T47D (cell line): ENCODE results near the gene EMC1.
"Not testable (repeated sequence)": the region's sequence is repeated elsewhere in the genome, so short reads cannot be mapped to it uniquely, and the experiment has no call there.

ENCODE experiments used
- DNase-seq, 2 experiments: peaks; one replicate each; pipeline versions ENCODE4 v3.0.0 to v3.0.0-alpha.2; 2011 to 2012; ENCODE audit warnings: low read depth in 1 of 2, low spot score in 1 of 2
- JUND ChIP-seq: IDR thresholded peaks from 2 replicates; pipeline ENCODE4 v1.6.1; 2012; ENCODE audit warnings: low read depth
- in situ Hi-C: cut with HindIII; loops from 2 replicates; pipeline ENCODE4 v1.10.0; 2016; ENCODE audit warnings: low sequenced_read_pairs, low pct_unique_long_range_greater_than_20kb

Gene EMC1

GRCh38 chr1:19186001-19186400 is 65.3 kb downstream of the EMC1 start:
- in situ Hi-C loops, result no loop called here
- DNase-seq, result no peak
- TF ChIP-seq JUND, result no peak

- TF ChIP-seq JUND, result no peak
- in situ Hi-C loops, result no loop called here
- no peak for DNase-seq
These were observed 69.1 kb downstream of the EMC1 start for GRCh38 chr1:19182223-19182622.

- in situ Hi-C loops, DNase-seq: not testable (repeated sequence)
These were observed 71.1 kb downstream of the EMC1 start for GRCh38 chr1:19180265-19180657.

GRCh38 chr1:19179597-19180264 is 71.6 kb downstream of the EMC1 start:
- in situ Hi-C loops, result no loop called here
- no peak for TF ChIP-seq JUND
- peak in 1 of 2 experiments; percentile 59 for DNase-seq

GRCh38 chr1:19178734-19179398 is 72.5 kb downstream of the EMC1 start:
- no peak for TF ChIP-seq JUND
- in situ Hi-C loops, result no loop called here
- no peak for DNase-seq

- DNase-seq, result no peak
- in situ Hi-C loops, result no loop called here
- TF ChIP-seq JUND, result no peak
These were observed 73.5 kb downstream of the EMC1 start for GRCh38 chr1:19177811-19178210.

GRCh38 chr1:19169642-19170041 is 81.7 kb downstream of the EMC1 start:
- no peak for TF ChIP-seq JUND
- in situ Hi-C loops, result no loop called here
- no peak for DNase-seq

GRCh38 chr1:19167140-19167539 is 84.2 kb downstream of the EMC1 start:
- in situ Hi-C loops, result no loop called here
- no peak for TF ChIP-seq JUND
- no peak for DNase-seq

GRCh38 chr1:19166066-19166465 is 85.3 kb downstream of the EMC1 start:
- no peak for DNase-seq
- in situ Hi-C loops, result no loop called here
- TF ChIP-seq JUND, result no peak
